ELR (cell line): ENCODE data around the gene RMC1.
A peak's percentile ranks its signal among the peaks of the same experiment; 100 is the strongest.
"Not testable (repeated sequence)": the region's sequence is repeated elsewhere in the genome, so short reads cannot be mapped to it uniquely, and the experiment has no call there.

Source experiments
- DNase-seq: peaks from one replicate; pipeline ENCODE4 v3.0.0-alpha.2; 2015; ENCODE audit warnings: low read depth

The RMC1 gene

DNA sequence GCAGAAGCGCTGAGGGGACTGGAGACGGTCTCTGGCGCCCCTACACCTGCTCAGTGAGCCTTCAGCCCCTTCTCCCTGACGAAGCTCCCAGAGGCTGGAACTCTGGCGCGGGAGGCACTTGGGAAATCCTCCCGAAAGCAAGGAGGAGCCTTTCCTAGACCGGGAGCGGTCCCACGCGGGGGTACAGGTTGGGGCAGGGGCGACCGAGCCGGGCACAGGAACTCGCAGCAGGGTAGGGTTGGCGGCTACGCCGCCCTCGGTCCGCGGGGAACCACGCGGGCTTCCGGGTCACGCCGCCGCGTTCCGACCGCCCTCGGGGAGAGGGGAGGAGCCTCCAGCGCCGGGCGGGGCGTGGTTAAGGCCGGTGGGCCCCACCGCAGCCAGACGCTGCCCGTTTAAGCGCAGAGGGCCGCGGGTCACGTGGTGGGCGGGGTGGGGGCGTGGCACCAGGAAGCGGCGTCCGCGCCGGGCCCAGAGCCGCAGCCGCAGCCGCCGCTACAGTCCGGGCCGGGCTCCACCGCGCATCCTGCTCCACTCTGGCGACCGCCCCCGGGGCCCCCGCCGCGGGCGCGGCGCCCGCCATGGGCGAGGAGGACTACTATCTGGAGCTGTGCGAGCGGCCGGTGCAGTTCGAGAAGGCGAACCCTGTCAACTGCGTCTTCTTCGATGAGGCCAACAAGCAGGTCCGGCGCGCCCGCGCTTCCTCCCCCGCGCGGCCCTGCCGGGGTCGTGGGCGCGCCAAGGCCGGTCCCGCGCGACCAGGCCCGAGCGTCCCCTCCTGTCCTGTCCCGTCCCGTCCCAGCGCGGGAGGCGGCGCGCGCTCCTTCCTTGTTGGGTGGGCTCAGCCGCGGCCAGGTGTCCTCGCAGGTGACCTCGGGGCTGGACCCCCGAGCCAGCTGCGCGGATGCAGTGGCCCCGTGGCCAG, at the start of gene RMC1:
TSS of gene RMC1 (plus strand) at position 474 of the 925 bp plus-strand sequence. CDS start at position 582, 108 bp downstream.
- DNase-seq, result peak; percentile 95

DNA sequence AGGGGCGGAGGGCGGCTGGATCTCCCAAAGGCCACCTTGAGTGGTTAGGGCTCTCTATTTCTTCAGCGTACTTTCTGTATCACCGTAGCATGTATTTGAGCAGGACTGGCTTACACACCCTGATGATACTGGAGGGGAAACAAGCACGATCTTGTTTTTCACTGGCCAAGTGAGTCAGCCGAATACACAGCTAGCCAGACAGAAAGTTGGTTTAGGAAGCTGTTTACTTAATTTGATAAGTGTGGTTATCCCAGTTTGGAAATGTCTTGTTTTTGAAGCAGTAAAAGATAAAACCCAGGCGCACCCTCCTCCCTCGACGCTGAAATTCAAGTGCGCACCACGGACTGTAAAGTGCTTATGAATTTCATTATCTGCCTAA, 49.6 kb upstream of the RMC1 start:
- DNase-seq, result peak; percentile 65

DNA sequence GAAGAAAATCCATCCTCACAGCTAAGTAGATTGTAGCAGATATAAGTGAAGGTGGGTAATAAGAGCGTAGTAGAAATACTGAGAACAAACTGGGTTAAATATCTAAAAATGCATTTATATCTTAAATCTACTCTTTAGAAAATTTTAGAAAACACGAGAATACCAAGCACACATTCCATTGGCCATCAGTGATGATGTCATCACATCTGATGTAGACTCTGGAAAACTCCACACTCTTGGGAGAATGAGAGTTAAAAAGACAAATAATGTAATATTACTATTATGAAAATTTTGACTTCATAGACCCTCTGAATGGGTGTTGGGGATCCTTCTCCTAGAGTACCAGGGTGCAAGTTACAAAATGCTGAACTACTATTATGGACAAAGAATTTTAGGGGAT, 46.5 kb upstream of the RMC1 start:
- no peak for DNase-seq

DNA sequence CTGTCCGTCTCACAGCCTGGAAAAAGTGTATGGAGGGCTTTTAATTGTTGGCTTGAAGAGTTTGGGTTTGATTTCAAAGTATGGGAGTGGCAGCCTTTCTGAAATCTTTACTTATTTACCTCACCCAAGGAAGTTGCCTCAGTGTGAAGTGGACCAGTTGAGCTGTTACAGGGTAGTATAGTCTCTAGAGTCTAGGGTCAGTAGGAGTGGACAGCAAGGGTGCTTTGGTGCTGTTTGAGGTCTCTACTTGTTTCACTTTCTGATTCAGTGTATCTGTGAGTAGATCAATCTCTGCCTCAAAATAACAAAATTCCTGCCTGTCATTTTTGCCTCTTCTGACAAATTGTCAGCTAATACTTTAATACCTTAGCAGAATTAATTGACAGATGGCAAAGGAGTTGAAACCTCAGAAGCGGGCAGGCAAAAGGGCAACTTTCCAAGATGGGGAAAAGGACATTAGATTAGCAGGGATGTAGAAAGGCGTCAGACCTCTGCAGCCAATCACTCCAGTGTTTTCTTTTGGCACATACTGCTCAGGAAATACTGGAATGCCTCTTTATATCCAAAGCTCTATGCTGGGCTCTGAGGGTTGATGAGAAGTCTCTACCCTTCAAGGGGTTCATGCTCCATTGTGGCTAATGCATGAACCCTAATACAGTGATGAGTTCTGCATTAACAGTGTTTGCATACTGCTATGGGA, 44.3 kb upstream of the RMC1 start:
- no peak for DNase-seq

DNA sequence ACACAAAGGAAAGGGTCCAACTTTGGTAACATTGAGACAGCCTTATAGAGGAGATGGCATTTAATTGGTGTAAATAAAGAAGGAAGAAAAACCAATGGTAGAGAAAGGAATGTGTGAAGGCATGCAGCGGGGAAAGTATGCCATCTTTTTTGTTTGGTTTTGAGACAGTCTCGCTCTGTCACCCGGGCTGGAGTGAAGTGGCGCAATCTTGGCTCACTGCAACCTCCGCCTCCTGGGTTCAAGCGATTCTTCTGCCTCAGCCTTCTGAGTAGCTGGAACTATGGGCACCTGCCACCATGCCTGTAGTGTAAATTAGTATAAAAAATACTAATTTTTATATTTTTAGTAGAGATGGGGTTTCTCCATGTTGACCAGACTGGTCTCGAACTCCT, 43.8 kb upstream of the RMC1 start:
- DNase-seq, result no peak

DNA sequence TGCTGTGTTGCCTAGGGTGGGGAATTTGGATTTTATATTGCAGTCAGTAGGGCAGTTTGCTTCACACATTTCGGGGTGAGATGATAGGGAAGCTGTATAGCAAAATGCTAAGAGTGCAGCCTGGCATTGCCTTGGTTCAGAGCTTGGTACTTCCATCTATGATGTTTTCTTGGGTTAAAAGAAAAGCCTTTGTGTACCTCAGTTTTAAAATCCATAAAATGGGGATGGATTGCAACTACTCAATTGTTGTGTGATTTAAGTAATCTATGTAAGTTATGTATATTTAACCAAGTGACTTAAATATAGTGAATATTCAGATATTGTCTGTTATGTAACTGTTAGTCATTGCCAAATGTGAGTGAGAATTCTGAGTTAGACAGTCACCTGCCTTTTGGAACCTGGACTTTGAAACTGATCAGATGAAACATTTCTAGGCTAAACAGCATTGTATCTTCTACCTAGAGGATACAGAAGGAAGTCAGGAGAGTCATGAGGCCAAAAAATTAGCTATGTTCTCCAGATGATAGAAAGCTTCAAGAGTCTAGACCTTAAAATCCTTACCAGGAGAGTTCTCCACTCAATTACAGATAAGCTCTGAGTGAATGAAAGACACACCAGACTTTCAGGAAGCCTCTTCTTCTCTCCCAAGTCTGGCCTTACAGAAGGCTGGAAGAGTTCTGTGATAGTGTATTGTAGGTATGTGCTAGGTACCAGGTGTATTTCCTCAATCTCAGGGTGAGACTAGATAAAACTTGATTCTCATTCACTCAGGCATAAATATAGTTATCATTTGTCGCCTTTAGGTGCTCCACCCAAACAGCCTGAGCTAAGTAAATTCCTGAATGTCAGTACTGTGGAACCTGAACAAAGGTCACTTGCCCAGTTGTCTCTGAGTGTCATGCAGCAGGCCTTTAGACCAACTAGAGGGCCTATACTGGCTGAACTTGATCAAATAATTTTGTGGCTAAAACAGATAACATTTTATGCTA, 42.7 kb upstream of the RMC1 start:
- no peak for DNase-seq

DNA sequence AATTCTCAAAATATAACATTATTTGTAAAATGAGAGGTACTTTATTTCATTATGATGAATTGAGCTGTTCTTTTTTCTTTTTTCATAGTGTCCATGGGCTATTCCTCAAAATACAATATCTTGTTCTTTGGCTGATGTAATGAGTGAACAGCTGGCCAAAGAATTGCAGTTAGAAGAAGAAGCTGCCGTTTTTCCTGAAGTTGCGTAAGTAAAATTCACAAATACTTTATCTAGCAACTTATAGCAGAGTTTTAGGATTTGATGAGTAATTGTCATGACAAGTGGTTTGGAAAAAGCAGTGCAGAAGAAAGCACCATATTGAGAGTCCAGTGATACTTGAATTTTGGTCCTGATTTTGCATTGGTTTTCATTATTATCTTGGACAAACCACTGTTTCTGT, 40.4 kb upstream of the RMC1 start:
- no peak for DNase-seq

DNA sequence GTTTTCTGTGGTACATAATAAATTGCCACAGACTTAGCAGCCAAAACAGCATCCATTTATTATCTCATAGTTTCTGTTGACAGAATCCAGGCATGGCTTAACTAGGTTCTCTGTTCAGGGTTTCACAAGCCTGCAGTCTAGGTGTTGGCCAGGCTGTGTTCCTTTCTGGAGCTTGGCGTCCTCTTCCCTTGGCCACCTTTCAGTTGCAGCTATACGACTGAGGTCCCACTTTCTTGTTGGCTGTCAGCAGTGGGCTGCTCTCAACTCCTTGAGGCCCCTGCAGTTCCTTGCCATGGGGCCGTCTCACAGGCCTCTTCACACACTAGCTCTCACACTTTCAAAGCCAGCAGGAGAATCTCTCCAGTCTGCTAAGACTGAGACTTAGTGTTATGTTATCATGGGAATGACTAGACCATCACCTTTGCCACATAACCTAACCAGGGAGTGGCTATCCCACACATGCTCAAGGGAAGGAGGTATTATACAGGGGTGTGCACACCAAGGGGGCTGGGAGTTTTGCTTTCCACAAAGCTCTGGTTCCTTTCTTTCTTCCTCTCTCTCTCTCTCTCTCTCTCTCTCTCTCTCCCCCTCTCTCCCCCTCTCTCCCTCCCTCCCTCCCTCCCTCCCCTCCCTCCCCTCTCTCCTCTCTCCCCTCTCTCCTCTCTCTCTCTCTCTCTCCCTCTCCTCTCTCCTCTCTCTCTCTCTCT, 34.4 kb upstream of the RMC1 start:
- no peak for DNase-seq

DNA sequence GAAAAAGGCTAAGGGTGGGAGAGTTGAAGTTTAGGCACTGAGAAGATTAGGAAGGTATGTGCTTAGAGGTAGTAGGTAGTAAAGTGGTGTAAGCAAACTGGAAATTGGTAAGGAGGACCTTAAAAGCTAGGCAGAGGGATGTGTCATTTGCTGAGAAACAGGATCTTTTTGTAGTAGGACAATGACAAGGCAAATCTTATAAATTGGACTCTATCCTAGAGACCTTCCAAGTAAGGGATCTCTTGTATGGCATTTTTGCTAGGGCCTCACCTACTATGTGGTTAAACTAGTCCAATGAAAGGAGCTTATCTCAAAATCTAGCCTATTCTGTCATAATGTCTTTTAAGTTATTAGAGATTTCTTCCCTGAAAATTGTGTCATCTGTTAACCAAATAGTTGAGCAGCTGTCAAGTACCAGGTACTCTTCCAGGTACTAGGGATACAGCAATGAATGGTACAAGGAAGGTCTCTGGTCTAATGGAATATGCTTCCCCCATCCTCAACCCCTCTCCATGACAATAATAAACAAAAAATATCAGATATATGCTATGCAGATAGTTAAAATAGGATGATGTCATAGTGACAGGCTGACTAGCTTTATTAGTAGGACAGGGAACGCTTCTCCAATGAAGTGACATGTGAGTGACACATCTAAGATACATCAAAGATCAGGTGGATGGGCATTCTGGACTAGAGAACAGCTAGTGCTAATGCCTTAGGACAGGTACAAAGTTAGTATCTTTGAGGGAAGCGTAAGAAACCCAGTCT, 32.5 kb upstream of the RMC1 start:
- no peak for DNase-seq

DNA sequence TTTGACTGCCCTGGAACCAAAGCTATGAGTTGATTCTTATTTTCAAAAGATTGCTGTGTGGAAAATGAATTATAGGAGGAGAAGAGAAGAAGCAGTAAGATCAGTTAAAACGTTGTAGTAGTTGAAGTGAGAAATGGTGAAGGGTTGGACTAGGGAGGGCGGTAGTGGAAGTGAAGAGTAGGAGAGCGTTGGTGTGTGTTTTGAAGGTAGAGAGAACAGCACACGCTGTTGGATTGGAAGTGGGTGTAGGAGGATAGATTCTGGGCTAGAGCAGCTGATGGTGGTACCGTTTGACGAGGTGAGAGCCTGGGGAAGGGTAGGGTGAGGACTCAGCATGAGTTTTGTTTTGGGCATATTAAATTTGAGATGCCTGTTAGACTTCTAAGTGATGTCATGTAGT, 31.8 kb upstream of the RMC1 start:
- DNase-seq, result no peak

DNA sequence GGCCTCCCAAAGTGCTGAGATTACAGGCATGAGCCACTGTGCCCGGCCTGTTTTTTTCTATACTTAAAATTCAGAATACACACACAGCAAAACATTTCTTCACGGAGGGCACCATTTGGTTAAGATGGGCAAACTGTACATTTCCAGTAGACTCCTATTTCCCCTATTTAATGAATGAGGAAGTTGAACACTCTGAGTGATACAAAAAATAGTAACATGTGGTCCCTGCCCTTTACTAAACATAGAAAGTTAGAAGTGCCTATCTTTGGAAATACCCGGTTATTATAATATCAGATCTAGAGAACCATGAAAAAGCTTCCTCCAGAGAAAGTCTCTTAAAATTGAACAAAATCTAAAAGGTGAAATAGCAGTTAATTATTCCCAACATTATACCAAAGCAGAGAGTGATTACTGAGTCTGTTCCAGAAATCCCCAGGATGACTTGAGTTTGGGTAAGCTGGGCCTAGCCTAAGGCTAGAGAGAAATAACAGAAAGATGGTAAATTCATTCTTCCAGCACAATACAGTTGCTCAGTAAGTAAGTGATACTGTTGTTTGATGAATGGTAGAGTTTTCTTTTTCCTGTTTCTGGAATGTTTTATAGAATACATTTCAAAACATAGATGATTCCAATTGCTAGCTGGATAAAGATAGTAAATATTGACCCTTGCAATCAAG, 23.3 kb upstream of the RMC1 start:
- DNase-seq, result no peak

DNA sequence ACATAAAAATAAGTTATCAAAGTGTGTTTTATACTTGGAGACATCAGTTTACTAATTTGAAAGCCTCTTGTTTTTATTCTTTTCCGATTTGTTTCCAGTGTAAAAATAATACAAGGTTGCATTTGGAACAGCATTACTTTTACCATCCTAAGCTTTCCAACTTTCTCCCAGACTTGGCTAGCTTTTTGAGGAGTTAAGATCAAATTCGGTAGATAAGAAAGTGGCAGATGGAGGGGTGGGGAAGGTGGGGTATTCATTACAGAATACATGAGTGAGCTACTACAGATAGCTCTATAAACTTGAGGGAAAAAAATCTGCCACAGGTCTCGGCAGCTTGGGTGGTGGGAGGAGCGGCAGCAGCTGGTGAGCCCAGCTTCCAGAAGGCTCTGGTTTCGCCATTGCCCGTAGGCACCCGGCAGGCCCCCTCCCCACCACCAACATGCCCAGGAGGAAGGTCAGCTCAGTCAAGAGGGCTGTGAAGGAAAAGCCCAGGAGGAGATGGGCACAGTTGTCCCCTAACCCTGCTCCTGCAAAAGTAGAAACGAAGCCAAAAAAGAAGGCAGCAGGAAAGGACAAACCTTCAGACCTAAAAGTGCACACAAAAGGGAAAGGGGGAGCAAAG, 18.6 kb upstream of the RMC1 start:
- DNase-seq, result no peak

DNA sequence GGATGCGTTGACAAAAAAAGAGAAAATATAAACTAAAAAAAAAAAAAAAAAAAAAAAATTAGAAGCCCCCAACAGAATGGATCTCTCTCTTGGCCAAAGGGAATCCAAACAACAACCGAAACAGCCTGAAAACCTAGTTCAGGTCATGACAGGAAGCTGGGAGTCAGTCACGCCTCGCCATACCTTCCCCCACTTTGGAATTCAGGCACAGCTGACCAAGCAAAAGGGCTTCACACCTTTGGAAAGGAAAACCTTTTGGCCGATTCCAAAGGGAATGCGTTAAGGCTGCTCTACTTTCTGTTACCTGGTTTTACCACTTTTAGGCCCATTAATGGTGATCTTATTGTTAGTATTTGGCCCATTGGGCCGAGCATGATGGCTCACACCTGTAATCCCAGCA, 17.9 kb upstream of the RMC1 start:
- no peak for DNase-seq

DNA sequence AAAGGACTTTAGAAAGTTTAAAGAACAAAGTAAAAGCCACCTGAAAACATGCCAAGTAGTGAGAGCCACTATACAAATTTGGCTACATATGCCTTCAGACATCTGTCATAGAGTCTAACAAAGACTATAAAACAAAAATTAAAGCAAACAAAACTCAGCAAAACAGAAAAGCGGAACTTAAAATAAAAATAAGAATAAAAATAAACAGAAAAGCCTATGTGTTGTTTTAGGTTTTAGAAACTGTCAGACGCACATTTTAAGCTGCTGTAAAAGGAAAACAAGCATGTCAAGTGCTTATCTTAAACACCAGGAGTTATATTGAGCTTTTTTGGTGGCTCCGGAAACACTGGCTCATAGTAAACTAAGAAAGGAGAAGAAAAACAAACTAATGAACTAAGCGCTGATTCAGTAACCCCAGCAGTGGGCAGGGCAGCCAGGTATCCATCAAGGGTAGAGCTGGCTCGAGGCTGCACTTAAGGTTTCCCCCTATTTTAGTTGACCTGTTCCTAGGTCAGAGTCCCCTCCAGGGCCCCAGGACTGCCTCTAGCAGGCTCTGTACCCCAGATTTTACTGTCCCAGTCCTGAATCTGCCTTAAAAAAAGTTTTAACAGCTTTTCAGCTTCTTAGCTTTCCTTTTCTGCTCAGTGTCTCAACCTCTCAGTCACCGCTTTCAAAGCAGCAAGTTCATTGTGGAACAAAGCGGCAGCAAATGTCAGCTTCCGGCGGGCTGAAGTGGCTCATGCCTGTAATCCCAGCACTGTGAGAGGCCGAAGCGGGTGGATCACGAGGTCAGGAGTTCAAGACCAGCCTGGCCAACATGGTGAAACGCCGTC, 15.4 kb upstream of the RMC1 start:
- peak; percentile 21 for DNase-seq

DNA sequence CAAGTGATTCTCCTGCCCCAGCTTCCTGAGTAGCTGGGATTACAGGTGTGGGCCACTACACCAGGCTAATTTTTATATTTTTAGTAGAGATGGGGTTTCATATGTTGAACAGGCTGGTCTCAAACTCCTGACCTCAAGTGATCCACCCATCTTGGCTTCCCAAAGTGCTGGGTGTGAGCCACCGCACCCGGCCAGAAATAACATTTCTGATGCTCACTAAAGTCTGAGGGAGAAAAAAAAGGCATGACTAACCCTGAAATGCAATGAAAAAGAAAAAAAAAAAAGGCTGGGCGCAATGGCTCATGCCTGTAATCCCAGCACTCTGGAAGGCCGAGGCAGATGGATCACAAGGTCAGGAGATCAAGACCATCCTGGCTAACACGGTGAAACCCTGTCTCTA, 13.7 kb upstream of the RMC1 start:
- not testable (repeated sequence) for DNase-seq

DNA sequence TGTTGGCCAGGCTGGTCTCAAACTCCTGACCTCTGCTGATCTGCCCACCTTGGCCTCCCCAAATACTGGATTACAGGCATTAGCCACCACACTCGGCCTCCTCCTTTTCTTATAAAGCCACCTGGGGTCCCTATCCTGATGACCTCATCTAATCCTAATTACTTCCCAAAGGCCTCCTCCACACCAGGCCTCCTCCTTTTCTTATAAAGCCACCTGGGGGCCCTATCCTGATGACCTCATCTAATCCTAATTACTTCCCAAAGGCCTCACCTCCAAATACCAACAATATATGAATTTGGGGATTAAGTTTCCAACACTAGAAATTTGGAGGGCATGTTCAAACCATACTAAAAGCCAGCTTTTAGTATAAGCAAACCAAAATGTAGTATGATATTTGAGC, 9.7 kb upstream of the RMC1 start:
- DNase-seq, result no peak

DNA sequence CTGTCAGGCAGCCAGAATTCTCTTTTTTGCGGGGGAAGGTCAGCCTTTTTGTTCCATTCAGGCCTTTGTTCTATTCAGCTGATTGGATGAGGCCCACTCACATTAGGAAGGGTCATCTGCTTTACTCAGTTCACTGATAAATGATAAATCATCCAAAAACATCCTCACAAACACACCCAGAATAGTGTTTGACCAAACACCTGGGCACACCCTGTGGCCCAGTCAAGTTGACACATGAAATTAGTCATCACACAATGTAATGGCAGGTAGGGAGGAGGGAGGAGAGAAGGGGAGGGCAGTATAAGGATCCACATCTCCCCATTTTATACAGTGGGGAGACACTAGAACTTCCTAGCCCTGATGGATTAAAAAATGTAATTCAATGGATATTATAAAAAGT, 8.3 kb upstream of the RMC1 start:
- DNase-seq, result no peak

DNA sequence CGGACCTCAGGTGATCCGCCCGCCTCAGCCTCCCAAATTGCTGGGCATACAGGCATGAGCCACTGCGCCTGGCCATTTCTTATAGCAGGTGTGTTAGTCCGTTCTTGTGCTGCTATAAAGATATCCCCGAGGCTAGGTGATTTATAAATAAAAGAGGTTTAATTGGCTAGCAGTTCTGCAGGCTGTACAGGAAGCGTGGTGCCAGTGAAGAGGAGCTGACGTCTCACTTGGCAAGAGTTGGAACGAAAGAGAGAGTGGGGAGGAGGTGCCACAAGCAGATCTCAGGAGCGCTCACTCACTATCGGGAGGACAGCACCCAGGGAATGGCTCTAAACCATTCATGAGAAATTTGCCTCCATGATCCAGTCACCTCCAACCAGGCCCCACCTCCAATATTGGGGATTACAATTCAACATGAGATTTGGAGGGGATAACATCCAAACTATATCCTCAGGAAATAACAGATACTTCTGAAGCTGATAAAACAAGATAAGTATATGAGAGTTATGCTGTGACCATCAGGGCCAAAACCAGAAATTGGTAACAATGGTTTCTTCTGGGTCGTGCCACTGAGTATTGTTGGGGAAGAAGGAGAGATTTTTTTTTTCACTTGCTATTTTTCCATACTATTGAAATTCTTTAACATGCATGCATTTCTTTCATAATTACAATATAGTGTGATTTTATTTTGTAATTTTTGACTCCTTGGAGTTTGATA, 7.4 kb upstream of the RMC1 start:
- DNase-seq, result no peak
